ENCODE results near the gene AIPL1.

- no peak for TF ChIP-seq POLR2AphosphoS5 (IDR thresholded peaks at IDR 0.05; ENCODE audit: low read depth, low read length)
- TF ChIP-seq, protein P1, sequence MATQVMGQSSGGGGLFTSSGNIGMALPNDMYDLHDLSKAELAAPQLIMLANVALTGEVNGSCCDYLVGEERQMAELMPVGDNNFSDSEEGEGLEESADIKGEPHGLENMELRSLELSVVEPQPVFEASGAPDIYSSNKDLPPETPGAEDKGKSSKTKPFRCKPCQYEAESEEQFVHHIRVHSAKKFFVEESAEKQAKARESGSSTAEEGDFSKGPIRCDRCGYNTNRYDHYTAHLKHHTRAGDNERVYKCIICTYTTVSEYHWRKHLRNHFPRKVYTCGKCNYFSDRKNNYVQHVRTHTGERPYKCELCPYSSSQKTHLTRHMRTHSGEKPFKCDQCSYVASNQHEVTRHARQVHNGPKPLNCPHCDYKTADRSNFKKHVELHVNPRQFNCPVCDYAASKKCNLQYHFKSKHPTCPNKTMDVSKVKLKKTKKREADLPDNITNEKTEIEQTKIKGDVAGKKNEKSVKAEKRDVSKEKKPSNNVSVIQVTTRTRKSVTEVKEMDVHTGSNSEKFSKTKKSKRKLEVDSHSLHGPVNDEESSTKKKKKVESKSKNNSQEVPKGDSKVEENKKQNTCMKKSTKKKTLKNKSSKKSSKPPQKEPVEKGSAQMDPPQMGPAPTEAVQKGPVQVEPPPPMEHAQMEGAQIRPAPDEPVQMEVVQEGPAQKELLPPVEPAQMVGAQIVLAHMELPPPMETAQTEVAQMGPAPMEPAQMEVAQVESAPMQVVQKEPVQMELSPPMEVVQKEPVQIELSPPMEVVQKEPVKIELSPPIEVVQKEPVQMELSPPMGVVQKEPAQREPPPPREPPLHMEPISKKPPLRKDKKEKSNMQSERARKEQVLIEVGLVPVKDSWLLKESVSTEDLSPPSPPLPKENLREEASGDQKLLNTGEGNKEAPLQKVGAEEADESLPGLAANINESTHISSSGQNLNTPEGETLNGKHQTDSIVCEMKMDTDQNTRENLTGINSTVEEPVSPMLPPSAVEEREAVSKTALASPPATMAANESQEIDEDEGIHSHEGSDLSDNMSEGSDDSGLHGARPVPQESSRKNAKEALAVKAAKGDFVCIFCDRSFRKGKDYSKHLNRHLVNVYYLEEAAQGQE (IDR thresholded peaks at IDR 0.05; ENCODE audit: insufficient read depth in 1 of 2, low read depth in 2 of 2, low read length in 2 of 2) = no peak
- TF ChIP-seq TAF1 (IDR thresholded peaks at IDR 0.05; ENCODE audit: borderline replicate concordance, insufficient read depth, low read length) = no peak
- no peak for TF ChIP-seq SIN3A (IDR thresholded peaks at IDR 0.05; ENCODE audit: borderline replicate concordance, insufficient read depth, low read length)
Observed at GRCh38 chr17:6473128-6473767, 38.3 kb upstream of the AIPL1 start.
